ENCODE data around the gene PDCD1.
"Not testable (repeated sequence)": the region's sequence is repeated elsewhere in the genome, so short reads cannot be mapped to it uniquely, and the experiment has no call there.

PDCD1 gene

DNA sequence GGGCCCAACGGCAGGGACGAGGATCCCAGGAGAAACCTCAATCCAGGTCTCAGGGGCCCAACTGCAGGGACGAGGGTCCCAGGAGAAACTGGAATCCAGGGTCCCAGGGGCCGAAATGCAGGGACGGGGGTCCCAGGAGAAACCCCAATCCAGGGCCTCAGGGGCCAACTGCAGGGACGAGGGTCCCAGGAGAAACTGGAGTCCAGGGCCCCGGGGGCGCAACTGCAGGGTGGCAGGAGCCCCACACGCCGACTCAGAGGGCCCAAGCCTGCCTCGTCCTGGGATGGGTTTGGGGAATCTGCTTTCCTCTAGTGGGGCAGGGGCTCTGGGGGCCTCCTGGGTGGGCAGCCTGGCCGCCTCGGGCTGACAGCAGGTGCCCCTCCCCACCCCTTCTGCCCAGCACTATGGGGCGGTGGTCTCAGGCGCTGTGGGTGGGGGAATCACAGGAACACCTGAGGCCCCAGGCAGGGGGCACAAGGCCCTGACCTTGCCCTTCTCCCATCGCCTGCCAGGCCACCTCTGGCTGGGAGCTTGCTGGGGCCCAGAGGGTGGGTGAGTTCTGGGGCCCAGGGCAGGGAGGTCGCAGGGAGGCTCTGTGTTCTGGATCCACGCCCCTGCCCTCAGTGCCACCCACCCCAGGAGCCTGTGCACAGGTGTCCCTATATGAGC is 18.0 kb upstream of the PDCD1 start:
- Histone ChIP-seq H3K27me3 (ENCODE audit: control insufficient read depth in 1 of 2, insufficient read depth in 2 of 2, low read length in 2 of 2) (no peaks in the 10 kb centered on the region), H3K36me3 (ENCODE audit: control insufficient read depth in 1 of 2, insufficient read depth in 2 of 2, low read length in 2 of 2) (no peaks in the 10 kb centered on the region), H3K27ac (ENCODE audit: low read depth, low read length) (no peak overlapping the region), H3K4me1 (ENCODE audit: control insufficient read depth in 1 of 2, insufficient read depth in 2 of 2, low read length in 2 of 2) (peaks cover under 1 to 14% of the 10 kb centered on the region in 2 donors), H3K9ac (ENCODE audit: low read depth in 1 of 2, low read length in 2 of 2) (no peak overlapping the region), H3K9me3 (ENCODE audit: control insufficient read depth in 1 of 2, low read length in 2 of 2) (no peaks in the 10 kb centered on the region), H3K4me3 (ENCODE audit: low read depth in 1 of 2, low read length in 2 of 2) (no peak overlapping the region)

DNA sequence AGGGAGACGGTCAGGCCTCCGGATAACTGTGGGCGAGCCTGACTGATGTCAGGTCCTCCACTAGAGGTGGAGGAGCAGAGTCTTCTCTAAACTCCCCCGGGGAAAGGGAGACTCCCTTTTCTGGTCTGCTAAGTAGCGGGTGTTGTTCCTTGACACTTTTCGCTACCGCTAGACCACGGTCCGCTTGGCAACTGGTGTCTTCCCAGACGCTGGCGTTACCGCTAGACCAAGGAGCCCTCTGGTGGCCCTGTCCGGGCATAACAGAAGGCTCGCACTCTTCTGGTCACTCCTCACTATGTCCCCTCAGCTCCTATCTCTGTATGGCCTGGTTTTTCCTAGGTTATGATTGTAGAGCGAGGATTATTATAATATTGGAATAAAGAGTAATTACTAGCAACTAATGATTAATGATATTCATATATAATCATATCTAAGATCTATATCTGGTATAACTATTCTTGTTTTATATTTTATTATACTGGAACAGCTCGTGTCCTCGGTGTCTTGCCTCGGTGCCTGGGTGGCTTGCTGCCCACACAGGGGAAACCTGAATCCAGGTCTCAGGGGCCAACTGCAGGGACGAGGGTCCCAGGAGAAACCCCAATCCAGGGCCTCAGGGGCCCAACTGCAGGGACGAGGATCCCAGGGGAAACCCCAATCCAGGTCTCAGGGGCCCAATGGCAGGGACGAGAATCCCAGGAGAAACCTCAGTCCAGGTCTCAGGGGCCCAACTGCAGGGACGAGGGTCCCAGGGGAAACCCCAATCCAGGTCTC is 17.2 kb upstream of the PDCD1 start:
- not testable (repeated sequence) for H3K9me3 ChIP-seq (ENCODE audit: control insufficient read depth in 1 of 2, low read length in 2 of 2); H3K4me1 ChIP-seq (ENCODE audit: control insufficient read depth in 1 of 2, insufficient read depth in 2 of 2, low read length in 2 of 2); H3K27me3 ChIP-seq (ENCODE audit: control insufficient read depth in 1 of 2, insufficient read depth in 2 of 2, low read length in 2 of 2); H3K36me3 ChIP-seq (ENCODE audit: control insufficient read depth in 1 of 2, insufficient read depth in 2 of 2, low read length in 2 of 2); H3K9ac ChIP-seq (ENCODE audit: low read depth in 1 of 2, low read length in 2 of 2); H3K27ac ChIP-seq (ENCODE audit: low read depth, low read length); H3K4me3 ChIP-seq (ENCODE audit: low read depth in 1 of 2, low read length in 2 of 2)

DNA sequence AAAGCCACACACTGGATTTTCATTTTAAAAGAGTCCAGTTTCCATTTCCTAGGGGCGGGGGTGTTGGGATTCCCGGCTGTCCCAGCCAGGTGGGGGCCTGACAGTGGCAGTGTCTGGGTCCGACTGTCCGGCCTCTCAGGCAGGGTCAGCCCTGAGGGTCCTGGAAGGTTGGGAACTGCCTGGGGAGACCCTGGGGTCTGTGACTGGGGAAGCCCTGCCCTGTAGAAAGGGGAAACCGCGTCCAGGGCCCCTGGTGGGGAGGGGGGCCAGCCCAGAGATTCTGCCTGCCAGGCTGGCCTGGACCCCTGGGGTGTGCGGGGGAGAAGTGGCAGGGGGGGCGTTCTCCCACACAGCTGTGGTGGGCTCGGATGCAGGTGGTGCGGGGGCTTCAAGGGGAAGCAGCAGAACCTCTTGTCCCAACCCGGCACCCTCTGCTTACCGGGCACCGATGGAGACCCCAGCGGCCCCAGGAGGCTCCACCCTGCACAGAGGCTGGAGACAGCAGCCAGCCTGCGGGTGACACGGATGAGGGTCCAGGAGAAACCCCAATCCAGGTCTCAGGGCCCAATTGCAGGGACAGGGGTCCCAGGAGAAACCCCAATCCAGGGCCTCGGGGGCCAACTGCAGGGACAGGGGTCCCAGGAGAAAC is 15.7 kb upstream of the PDCD1 start:
- Histone ChIP-seq H3K4me1 (ENCODE audit: control insufficient read depth in 1 of 2, insufficient read depth in 2 of 2, low read length in 2 of 2) (peaks cover 0 to 6% of the 10 kb centered on the region in 2 donors), H3K27ac (ENCODE audit: low read depth, low read length) (no peak overlapping the region), H3K27me3 (ENCODE audit: control insufficient read depth in 1 of 2, insufficient read depth in 2 of 2, low read length in 2 of 2) (no peaks in the 10 kb centered on the region), H3K36me3 (ENCODE audit: control insufficient read depth in 1 of 2, insufficient read depth in 2 of 2, low read length in 2 of 2) (no peaks in the 10 kb centered on the region), H3K9ac (ENCODE audit: low read depth in 1 of 2, low read length in 2 of 2) (no peak overlapping the region), H3K9me3 (ENCODE audit: control insufficient read depth in 1 of 2, low read length in 2 of 2) (no peaks in the 10 kb centered on the region), H3K4me3 (ENCODE audit: low read depth in 1 of 2, low read length in 2 of 2) (no peak overlapping the region)

DNA sequence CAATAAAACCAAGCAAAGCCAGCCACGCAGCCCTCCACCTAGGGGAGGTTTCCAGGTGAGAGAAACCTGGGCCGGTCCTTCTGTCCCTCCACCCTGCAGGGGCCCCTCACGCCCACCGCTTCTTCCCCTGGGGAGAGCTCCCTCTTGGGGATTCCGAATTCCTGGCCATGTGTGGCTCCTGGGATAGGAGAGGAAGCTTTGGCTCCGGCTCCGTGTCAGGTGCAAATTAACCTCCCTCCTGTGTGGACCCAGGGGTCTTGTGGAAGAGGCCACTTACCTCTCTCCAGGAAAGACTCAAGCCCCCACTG is 15.1 kb upstream of the PDCD1 start:
- H3K4me1 ChIP-seq (ENCODE audit: control insufficient read depth in 1 of 2, insufficient read depth in 2 of 2, low read length in 2 of 2), result peaks cover 0 to 6% of the 10 kb centered on the region in 2 donors
- H3K27ac ChIP-seq (ENCODE audit: low read depth, low read length), result no peak overlapping the region
- H3K27me3 ChIP-seq (ENCODE audit: control insufficient read depth in 1 of 2, insufficient read depth in 2 of 2, low read length in 2 of 2), result no peaks in the 10 kb centered on the region
- no peaks in the 10 kb centered on the region for H3K9me3 ChIP-seq (ENCODE audit: control insufficient read depth in 1 of 2, low read length in 2 of 2)
- no peak overlapping the region for H3K9ac ChIP-seq (ENCODE audit: low read depth in 1 of 2, low read length in 2 of 2)
- no peak overlapping the region for H3K4me3 ChIP-seq (ENCODE audit: low read depth in 1 of 2, low read length in 2 of 2)
- no peaks in the 10 kb centered on the region for H3K36me3 ChIP-seq (ENCODE audit: control insufficient read depth in 1 of 2, insufficient read depth in 2 of 2, low read length in 2 of 2)

DNA sequence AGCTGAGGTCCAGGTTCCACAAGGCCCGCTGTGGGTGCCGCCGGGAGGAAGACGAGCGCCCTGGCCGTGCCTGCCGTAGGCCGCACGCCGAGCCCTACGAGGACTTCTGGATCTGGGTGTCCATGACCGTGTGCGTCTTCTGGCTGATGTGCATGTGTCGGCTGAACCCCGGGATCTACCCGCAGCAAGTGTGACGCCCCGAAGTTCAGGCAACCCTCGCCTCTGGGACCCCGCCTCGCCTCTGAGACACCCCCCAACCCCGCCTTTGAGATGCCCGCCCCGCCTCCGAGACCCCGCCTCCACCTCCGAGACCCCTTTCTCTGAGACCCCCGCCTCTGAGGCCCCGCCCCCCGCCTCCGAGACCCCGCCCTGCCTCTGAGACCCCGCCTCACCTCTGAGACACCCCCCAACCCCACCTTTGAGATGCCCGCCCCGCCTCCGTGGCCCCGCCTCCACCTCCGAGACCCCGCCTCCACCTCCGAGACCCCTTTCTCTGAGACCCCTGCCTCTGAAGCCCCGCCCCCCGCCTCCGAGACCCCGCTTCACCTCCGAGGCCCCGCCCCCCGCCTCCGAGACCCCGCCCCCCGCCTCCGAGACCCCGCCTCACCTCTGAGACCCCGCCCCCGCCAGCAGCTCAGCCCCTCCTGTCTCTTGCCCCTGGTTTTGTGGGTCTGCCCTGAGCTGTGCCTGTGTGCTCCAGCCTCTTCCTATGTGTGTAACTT is 14.5 kb upstream of the PDCD1 start:
- Histone ChIP-seq H3K27me3 (ENCODE audit: control insufficient read depth in 1 of 2, insufficient read depth in 2 of 2, low read length in 2 of 2) (peaks cover 1 to 5% of the 10 kb centered on the region in 2 donors), H3K9me3 (ENCODE audit: control insufficient read depth in 1 of 2, low read length in 2 of 2) (no peaks in the 10 kb centered on the region), H3K27ac (ENCODE audit: low read depth, low read length) (no peak overlapping the region), H3K36me3 (ENCODE audit: control insufficient read depth in 1 of 2, insufficient read depth in 2 of 2, low read length in 2 of 2) (no peaks in the 10 kb centered on the region), H3K9ac (ENCODE audit: low read depth in 1 of 2, low read length in 2 of 2) (no peak overlapping the region), H3K4me3 (ENCODE audit: low read depth in 1 of 2, low read length in 2 of 2) (no peak overlapping the region), H3K4me1 (ENCODE audit: control insufficient read depth in 1 of 2, insufficient read depth in 2 of 2, low read length in 2 of 2) (peaks cover 0 to under 1% of the 10 kb centered on the region in 2 donors)

DNA sequence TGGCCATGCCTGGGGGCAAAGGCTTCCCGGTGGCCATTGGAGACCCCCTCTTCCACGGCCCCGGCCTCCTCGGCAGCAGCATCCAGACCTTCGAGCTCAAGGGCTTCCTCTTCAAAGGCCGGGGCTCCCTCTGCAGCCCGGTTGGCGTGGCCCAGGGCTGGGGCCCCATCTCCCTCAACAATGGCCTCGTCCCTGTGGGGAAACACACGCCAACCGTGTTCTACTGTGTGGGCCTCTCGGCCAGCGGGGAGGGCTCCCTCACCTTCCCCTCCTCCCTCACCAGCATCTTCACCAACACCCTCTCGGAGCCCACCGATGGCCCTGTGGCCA is 13.6 kb upstream of the PDCD1 start:
- no peak overlapping the region for H3K27ac ChIP-seq (ENCODE audit: low read depth, low read length)
- no peak overlapping the region for H3K9ac ChIP-seq (ENCODE audit: low read depth in 1 of 2, low read length in 2 of 2)
- H3K4me1 ChIP-seq (ENCODE audit: control insufficient read depth in 1 of 2, insufficient read depth in 2 of 2, low read length in 2 of 2), result no peaks in the 10 kb centered on the region
- no peak overlapping the region for H3K4me3 ChIP-seq (ENCODE audit: low read depth in 1 of 2, low read length in 2 of 2)
- H3K36me3 ChIP-seq (ENCODE audit: control insufficient read depth in 1 of 2, insufficient read depth in 2 of 2, low read length in 2 of 2), result no peaks in the 10 kb centered on the region
- peaks cover 10 to 11% of the 10 kb centered on the region in 2 donors for H3K27me3 ChIP-seq (ENCODE audit: control insufficient read depth in 1 of 2, insufficient read depth in 2 of 2, low read length in 2 of 2)
- no peaks in the 10 kb centered on the region for H3K9me3 ChIP-seq (ENCODE audit: control insufficient read depth in 1 of 2, low read length in 2 of 2)

DNA sequence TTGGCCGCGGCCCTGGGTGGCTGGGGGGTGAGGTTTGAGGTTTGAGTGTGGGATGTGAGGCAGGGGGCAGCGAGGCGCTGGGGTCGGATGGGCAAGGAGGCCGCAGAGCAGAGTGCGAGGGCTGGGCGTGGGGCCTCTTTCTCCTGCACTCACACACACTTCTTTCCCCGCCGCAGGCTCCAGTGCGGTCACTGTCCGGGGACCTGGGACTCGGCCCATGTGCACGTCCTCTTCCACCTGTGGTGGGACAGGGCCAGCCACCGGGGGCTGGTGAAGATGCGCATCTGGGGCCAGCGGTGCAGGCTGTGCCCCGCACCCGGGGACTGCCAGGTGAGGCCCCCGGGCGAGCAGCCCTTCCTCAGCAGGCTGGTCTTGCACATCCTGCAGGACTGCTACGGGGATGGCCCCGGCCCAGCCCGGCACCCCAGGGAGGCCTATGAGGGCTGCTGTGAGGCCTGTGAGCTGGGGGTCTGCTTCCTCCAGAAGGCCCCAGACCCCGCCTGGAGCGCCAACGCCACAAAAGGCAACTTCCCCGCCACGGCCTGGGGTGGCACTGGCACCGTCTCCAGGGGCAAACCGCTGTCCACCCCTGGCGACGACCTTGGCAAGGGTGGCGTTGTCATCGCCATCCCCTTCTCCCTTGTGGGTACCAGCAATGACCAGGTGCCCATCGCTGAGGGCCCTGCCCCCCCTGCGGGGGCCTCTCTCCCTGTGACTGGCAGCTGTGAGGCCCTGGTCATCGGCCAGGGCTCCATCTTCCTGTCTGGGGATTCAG is 13.0 kb upstream of the PDCD1 start:
- Histone ChIP-seq H3K36me3 (ENCODE audit: control insufficient read depth in 1 of 2, insufficient read depth in 2 of 2, low read length in 2 of 2) (no peaks in the 10 kb centered on the region), H3K27me3 (ENCODE audit: control insufficient read depth in 1 of 2, insufficient read depth in 2 of 2, low read length in 2 of 2) (peaks cover 13 to 14% of the 10 kb centered on the region in 2 donors), H3K9ac (ENCODE audit: low read depth in 1 of 2, low read length in 2 of 2) (no peak overlapping the region), H3K4me1 (ENCODE audit: control insufficient read depth in 1 of 2, insufficient read depth in 2 of 2, low read length in 2 of 2) (no peaks in the 10 kb centered on the region), H3K27ac (ENCODE audit: low read depth, low read length) (no peak overlapping the region), H3K9me3 (ENCODE audit: control insufficient read depth in 1 of 2, low read length in 2 of 2) (no peaks in the 10 kb centered on the region), H3K4me3 (ENCODE audit: low read depth in 1 of 2, low read length in 2 of 2) (no peak overlapping the region)

DNA sequence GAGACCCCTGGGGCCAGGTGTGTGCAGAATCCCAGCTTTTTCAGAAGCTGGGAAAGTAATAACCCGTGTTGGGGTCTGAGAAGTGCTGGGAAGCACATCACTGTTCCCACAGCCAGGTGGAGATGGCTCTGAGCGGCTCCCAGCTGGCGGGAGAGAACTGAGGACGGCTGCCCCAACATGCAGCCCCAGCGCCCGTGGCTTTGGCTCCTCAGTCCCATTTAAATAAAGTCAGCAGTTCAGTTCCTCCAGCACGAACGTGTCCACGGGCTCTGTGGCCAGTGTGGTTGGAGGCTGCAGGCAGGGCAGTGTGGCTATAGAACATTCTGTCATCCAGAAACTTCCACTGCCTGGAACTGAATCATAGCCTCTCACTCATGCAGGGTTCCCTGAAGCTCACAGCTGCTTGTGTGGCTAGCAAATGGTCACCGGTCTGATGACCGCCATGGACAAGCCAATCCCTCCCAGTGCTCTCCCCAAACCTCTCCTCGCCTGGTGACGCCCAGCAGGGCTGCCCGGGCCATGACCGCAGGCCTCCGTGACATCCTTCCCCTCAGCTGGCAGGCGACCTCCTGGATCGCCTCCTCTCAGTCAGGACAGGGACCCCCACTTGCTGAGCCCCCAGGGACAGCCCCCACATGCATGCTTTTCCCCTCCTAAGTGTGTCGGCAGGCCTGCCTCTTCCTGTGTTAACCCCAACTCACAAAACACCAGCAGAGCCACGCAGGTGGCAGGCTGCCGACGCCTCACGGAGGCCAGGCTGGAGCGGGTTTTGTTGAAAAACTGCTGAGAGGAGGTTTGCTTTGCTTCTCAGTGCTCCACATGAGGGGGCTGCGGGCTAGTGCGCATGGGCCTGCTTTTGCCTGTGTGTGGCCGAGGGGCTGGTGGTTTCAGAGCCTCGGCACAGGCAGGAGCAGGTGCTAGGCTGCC is 12.2 kb upstream of the PDCD1 start:
- H3K4me3 ChIP-seq (ENCODE audit: low read depth in 1 of 2, low read length in 2 of 2), result no peak overlapping the region
- H3K36me3 ChIP-seq (ENCODE audit: control insufficient read depth in 1 of 2, insufficient read depth in 2 of 2, low read length in 2 of 2), result no peaks in the 10 kb centered on the region
- H3K9me3 ChIP-seq (ENCODE audit: control insufficient read depth in 1 of 2, low read length in 2 of 2), result no peaks in the 10 kb centered on the region
- peaks cover 13 to 20% of the 10 kb centered on the region in 2 donors for H3K27me3 ChIP-seq (ENCODE audit: control insufficient read depth in 1 of 2, insufficient read depth in 2 of 2, low read length in 2 of 2)
- H3K4me1 ChIP-seq (ENCODE audit: control insufficient read depth in 1 of 2, insufficient read depth in 2 of 2, low read length in 2 of 2), result no peaks in the 10 kb centered on the region
- no peak overlapping the region for H3K9ac ChIP-seq (ENCODE audit: low read depth in 1 of 2, low read length in 2 of 2)
- H3K27ac ChIP-seq (ENCODE audit: low read depth, low read length), result no peak overlapping the region

DNA sequence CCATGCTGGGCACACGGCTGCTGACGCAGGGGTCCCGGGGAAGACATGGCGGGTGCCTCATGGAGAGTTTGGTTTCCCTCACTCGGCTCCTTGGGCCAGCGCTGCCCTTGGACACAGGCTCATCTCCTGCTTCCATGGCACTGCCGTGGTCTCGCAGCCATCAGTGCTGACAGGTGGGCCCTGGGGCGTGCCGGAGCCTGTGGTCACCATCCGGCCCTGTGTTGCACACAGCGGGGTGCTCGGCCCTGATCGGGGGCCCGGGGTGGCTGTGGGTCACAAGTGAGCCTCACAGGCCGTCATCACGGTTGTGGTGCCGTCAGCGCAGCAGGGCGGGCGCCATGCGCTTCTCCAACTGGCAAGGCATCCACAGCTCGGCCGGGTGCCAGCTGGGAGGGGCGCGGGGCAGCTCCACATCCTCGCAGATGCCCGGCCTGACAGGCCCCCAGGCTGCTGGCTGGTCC is 11.4 kb upstream of the PDCD1 start:
- H3K36me3 ChIP-seq (ENCODE audit: control insufficient read depth in 1 of 2, insufficient read depth in 2 of 2, low read length in 2 of 2), result no peaks in the 10 kb centered on the region
- H3K4me3 ChIP-seq (ENCODE audit: low read depth in 1 of 2, low read length in 2 of 2), result no peak overlapping the region
- no peaks in the 10 kb centered on the region for H3K9me3 ChIP-seq (ENCODE audit: control insufficient read depth in 1 of 2, low read length in 2 of 2)
- H3K27ac ChIP-seq (ENCODE audit: low read depth, low read length), result no peak overlapping the region
- no peak overlapping the region for H3K9ac ChIP-seq (ENCODE audit: low read depth in 1 of 2, low read length in 2 of 2)
- H3K4me1 ChIP-seq (ENCODE audit: control insufficient read depth in 1 of 2, insufficient read depth in 2 of 2, low read length in 2 of 2), result no peaks in the 10 kb centered on the region
- peaks cover 16 to 28% of the 10 kb centered on the region in 2 donors for H3K27me3 ChIP-seq (ENCODE audit: control insufficient read depth in 1 of 2, insufficient read depth in 2 of 2, low read length in 2 of 2)
